Measurements from ENCODE around the gene GCFC2.

GCFC2 gene

GRCh38 chr2:75655861-75656260 is 54.9 kb downstream of the GCFC2 start:
- Histone ChIP-seq H3K9ac (ENCODE audit: low read depth in 1 of 2, low read length in 2 of 2) (no peak overlapping the region), H3K4me1 (ENCODE audit: control insufficient read depth in 2 of 2, insufficient read depth in 2 of 2, low read length in 2 of 2) (no peaks in the 10 kb centered on the region), H3K27ac (ENCODE audit: low read depth in 2 of 2, low read length in 2 of 2) (no peak overlapping the region), H3K36me3 (ENCODE audit: control insufficient read depth in 2 of 2, insufficient read depth in 2 of 2, low read length in 2 of 2) (peaks cover 55 to 56% of the 10 kb centered on the region in 2 donors), H3K4me3 (ENCODE audit: low read length in 2 of 2) (no peak overlapping the region), H3K27me3 (ENCODE audit: control insufficient read depth in 2 of 2, insufficient read depth in 2 of 2, low read length in 2 of 2) (no peaks in the 10 kb centered on the region), H3K9me3 (ENCODE audit: control insufficient read depth in 2 of 2, low read length in 2 of 2) (no peaks in the 10 kb centered on the region)

- H3K9me3 ChIP-seq (ENCODE audit: control insufficient read depth in 2 of 2, low read length in 2 of 2) = no peaks in the 10 kb centered on the region
- H3K4me1 ChIP-seq (ENCODE audit: control insufficient read depth in 2 of 2, insufficient read depth in 2 of 2, low read length in 2 of 2) = no peaks in the 10 kb centered on the region
- H3K27ac ChIP-seq (ENCODE audit: low read depth in 2 of 2, low read length in 2 of 2) = no peak overlapping the region
- no peaks in the 10 kb centered on the region for H3K27me3 ChIP-seq (ENCODE audit: control insufficient read depth in 2 of 2, insufficient read depth in 2 of 2, low read length in 2 of 2)
- no peak overlapping the region for H3K9ac ChIP-seq (ENCODE audit: low read depth in 1 of 2, low read length in 2 of 2)
- H3K36me3 ChIP-seq (ENCODE audit: control insufficient read depth in 2 of 2, insufficient read depth in 2 of 2, low read length in 2 of 2) = peaks cover 51 to 54% of the 10 kb centered on the region in 2 donors
- H3K4me3 ChIP-seq (ENCODE audit: low read length in 2 of 2) = no peak overlapping the region
Measured at GRCh38 chr2:75654012-75654411, 56.7 kb downstream of the GCFC2 start.

- Histone ChIP-seq H3K36me3 (ENCODE audit: control insufficient read depth in 2 of 2, insufficient read depth in 2 of 2, low read length in 2 of 2) (peaks cover 8 to 10% of the 10 kb centered on the region in 2 donors), H3K9me3 (ENCODE audit: control insufficient read depth in 2 of 2, low read length in 2 of 2) (no peaks in the 10 kb centered on the region), H3K4me3 (ENCODE audit: low read length in 2 of 2) (peak overlapping the region; percentile 89 to 95), H3K9ac (ENCODE audit: low read depth in 1 of 2, low read length in 2 of 2) (no peak overlapping the region), H3K4me1 (ENCODE audit: control insufficient read depth in 2 of 2, insufficient read depth in 2 of 2, low read length in 2 of 2) (peaks cover 3 to 7% of the 10 kb centered on the region in 2 donors), H3K27me3 (ENCODE audit: control insufficient read depth in 2 of 2, insufficient read depth in 2 of 2, low read length in 2 of 2) (no peaks in the 10 kb centered on the region), H3K27ac (ENCODE audit: low read depth in 2 of 2, low read length in 2 of 2) (no peak overlapping the region)
Measured at GRCh38 chr2:75647771-75648170, 62.9 kb downstream of the GCFC2 start.

DNA sequence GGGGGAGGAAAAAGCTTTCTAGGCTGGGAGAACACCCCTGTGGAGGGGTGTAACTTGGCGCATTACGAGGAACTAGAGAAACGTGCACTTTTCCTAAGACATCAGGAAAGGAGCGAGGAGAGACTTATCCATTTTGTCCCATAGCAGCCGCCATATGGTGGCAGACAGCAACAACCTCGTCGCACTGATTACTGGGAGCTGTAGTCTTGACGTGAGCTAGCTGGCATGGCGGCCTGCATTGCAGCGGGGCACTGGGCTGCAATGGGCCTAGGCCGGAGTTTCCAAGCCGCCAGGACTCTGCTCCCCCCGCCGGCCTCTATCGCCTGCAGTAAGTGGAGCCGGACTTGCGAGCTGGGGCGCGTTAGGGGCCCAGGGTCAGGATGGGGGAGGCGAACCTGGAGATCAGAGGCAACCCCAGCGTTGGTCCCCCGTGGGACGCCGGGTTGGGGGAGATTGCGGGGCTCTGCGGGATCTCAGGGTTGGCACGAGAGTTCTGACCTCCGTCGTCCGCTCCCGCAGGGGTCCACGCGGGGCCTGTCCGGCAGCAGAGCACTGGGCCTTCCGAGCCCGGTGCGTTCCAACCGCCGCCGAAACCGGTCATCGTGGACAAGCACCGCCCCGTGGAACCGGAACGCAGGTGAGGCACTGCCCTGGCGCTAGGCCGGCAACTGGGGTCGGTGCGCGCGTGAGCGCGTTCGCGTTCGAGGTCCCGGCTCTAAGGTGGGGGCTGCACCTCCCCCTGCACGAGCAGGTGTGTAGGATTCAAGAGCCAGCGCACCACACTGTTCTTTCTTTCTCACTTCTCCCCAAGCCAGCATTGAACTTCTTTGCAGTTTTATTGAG is 63.9 kb downstream of the GCFC2 start, which contains the start of gene MRPL19:
Gene MRPL19 (plus strand): TSS at position 201 of the 843 bp plus-strand sequence. CDS start 25 bp downstream, at position 226.
- Histone ChIP-seq H3K27ac (ENCODE audit: low read depth in 2 of 2, low read length in 2 of 2) (peak within 1 kb of the TSS; percentile 36 to 68), H3K9me3 (ENCODE audit: control insufficient read depth in 2 of 2, low read length in 2 of 2) (no peaks in the 10 kb centered on the region), H3K4me3 (ENCODE audit: low read length in 2 of 2) (peak within 1 kb of the TSS; percentile 89 to 95), H3K4me1 (ENCODE audit: control insufficient read depth in 2 of 2, insufficient read depth in 2 of 2, low read length in 2 of 2) (peaks cover 3 to 7% of the 10 kb centered on the region in 2 donors), H3K27me3 (ENCODE audit: control insufficient read depth in 2 of 2, insufficient read depth in 2 of 2, low read length in 2 of 2) (no peaks in the 10 kb centered on the region), H3K36me3 (ENCODE audit: control insufficient read depth in 2 of 2, insufficient read depth in 2 of 2, low read length in 2 of 2) (peaks cover 6 to 7% of the 10 kb centered on the region in 2 donors), H3K9ac (ENCODE audit: low read depth in 1 of 2, low read length in 2 of 2) (peak within 1 kb of the TSS; percentile 78 to 86)

- Histone ChIP-seq H3K9me3 (ENCODE audit: control insufficient read depth in 2 of 2, low read length in 2 of 2) (no peaks in the 10 kb centered on the region), H3K27ac (ENCODE audit: low read depth in 2 of 2, low read length in 2 of 2) (peak overlapping the region in 1 of 2 donors; percentile 68), H3K9ac (ENCODE audit: low read depth in 1 of 2, low read length in 2 of 2) (peak overlapping the region in 1 of 2 donors; percentile 86), H3K27me3 (ENCODE audit: control insufficient read depth in 2 of 2, insufficient read depth in 2 of 2, low read length in 2 of 2) (no peaks in the 10 kb centered on the region), H3K4me1 (ENCODE audit: control insufficient read depth in 2 of 2, insufficient read depth in 2 of 2, low read length in 2 of 2) (peaks cover 3 to 7% of the 10 kb centered on the region in 2 donors), H3K36me3 (ENCODE audit: control insufficient read depth in 2 of 2, insufficient read depth in 2 of 2, low read length in 2 of 2) (peaks cover 3 to 7% of the 10 kb centered on the region in 2 donors), H3K4me3 (ENCODE audit: low read length in 2 of 2) (peak overlapping the region; percentile 89 to 95)
Measured at GRCh38 chr2:75646090-75646582, 64.6 kb downstream of the GCFC2 start.

DNA sequence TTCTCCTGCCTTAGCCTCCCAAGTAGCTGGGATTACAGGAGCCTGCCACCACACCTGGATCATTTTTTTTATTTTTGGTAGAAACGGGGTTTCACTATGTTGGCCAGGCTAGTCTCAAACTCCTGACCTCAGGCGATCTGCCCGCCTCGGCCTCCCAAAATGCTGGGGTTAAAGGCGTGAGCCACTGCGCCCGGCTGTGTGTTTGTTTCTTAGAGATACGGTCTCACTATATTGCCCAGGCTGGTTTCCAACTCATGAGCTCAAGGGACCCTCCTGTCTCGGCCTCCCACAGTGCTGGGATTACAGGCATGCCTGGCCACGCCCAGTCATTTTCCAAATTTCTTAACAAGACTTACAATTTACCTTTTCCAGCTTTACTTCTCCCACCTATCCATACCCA is 65.1 kb downstream of the GCFC2 start:
- Histone ChIP-seq H3K9ac (ENCODE audit: low read depth in 1 of 2, low read length in 2 of 2) (no peak overlapping the region), H3K4me1 (ENCODE audit: control insufficient read depth in 2 of 2, insufficient read depth in 2 of 2, low read length in 2 of 2) (peaks cover 3 to 7% of the 10 kb centered on the region in 2 donors), H3K27ac (ENCODE audit: low read depth in 2 of 2, low read length in 2 of 2) (no peak overlapping the region), H3K27me3 (ENCODE audit: control insufficient read depth in 2 of 2, insufficient read depth in 2 of 2, low read length in 2 of 2) (no peaks in the 10 kb centered on the region), H3K9me3 (ENCODE audit: control insufficient read depth in 2 of 2, low read length in 2 of 2) (no peaks in the 10 kb centered on the region), H3K36me3 (ENCODE audit: control insufficient read depth in 2 of 2, insufficient read depth in 2 of 2, low read length in 2 of 2) (peaks cover 0 to 3% of the 10 kb centered on the region in 2 donors), H3K4me3 (ENCODE audit: low read length in 2 of 2) (no peak overlapping the region)

- no peaks in the 10 kb centered on the region for H3K36me3 ChIP-seq (ENCODE audit: control insufficient read depth in 2 of 2, insufficient read depth in 2 of 2, low read length in 2 of 2)
- peaks cover 3 to 7% of the 10 kb centered on the region in 2 donors for H3K4me1 ChIP-seq (ENCODE audit: control insufficient read depth in 2 of 2, insufficient read depth in 2 of 2, low read length in 2 of 2)
- no peaks in the 10 kb centered on the region for H3K27me3 ChIP-seq (ENCODE audit: control insufficient read depth in 2 of 2, insufficient read depth in 2 of 2, low read length in 2 of 2)
- no peak overlapping the region for H3K27ac ChIP-seq (ENCODE audit: low read depth in 2 of 2, low read length in 2 of 2)
- H3K9me3 ChIP-seq (ENCODE audit: control insufficient read depth in 2 of 2, low read length in 2 of 2) = no peaks in the 10 kb centered on the region
- no peak overlapping the region for H3K4me3 ChIP-seq (ENCODE audit: low read length in 2 of 2)
- H3K9ac ChIP-seq (ENCODE audit: low read depth in 1 of 2, low read length in 2 of 2) = no peak overlapping the region
Measured at GRCh38 chr2:75643980-75644379, 66.7 kb downstream of the GCFC2 start.

DNA sequence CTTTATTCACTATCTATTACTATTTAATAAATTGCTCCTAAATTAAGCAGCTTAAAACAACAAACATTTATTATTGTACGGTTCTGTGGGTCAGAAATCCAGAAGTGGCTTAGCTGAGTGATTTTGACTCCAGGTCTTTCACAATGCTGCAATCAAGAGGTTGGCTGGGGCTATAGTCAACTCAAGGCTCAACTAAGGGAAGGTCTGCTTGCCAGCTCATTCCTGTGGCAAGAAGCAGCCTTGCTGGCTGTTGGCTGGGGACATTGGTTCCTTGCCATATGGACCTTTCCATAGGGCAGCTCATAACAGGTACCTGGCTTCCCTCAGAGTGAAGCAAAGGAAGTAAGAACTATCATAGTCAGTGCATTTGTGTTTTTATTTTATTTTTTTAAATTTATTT is 69.1 kb downstream of the GCFC2 start:
- Histone ChIP-seq H3K27ac (ENCODE audit: low read depth in 2 of 2, low read length in 2 of 2) (no peak overlapping the region), H3K36me3 (ENCODE audit: control insufficient read depth in 2 of 2, insufficient read depth in 2 of 2, low read length in 2 of 2) (no peaks in the 10 kb centered on the region), H3K9ac (ENCODE audit: low read depth in 1 of 2, low read length in 2 of 2) (no peak overlapping the region), H3K9me3 (ENCODE audit: control insufficient read depth in 2 of 2, low read length in 2 of 2) (no peaks in the 10 kb centered on the region), H3K27me3 (ENCODE audit: control insufficient read depth in 2 of 2, insufficient read depth in 2 of 2, low read length in 2 of 2) (peaks cover 0 to 5% of the 10 kb centered on the region in 2 donors), H3K4me1 (ENCODE audit: control insufficient read depth in 2 of 2, insufficient read depth in 2 of 2, low read length in 2 of 2) (peaks cover 0 to 4% of the 10 kb centered on the region in 2 donors), H3K4me3 (ENCODE audit: low read length in 2 of 2) (no peak overlapping the region)

GRCh38 chr2:75640621-75641121 is 70.0 kb downstream of the GCFC2 start:
- Histone ChIP-seq H3K36me3 (ENCODE audit: control insufficient read depth in 2 of 2, insufficient read depth in 2 of 2, low read length in 2 of 2) (no peaks in the 10 kb centered on the region), H3K9ac (ENCODE audit: low read depth in 1 of 2, low read length in 2 of 2) (no peak overlapping the region), H3K4me3 (ENCODE audit: low read length in 2 of 2) (no peak overlapping the region), H3K27ac (ENCODE audit: low read depth in 2 of 2, low read length in 2 of 2) (no peak overlapping the region), H3K9me3 (ENCODE audit: control insufficient read depth in 2 of 2, low read length in 2 of 2) (no peaks in the 10 kb centered on the region), H3K4me1 (ENCODE audit: control insufficient read depth in 2 of 2, insufficient read depth in 2 of 2, low read length in 2 of 2) (no peaks in the 10 kb centered on the region), H3K27me3 (ENCODE audit: control insufficient read depth in 2 of 2, insufficient read depth in 2 of 2, low read length in 2 of 2) (peaks cover 0 to 5% of the 10 kb centered on the region in 2 donors)

DNA sequence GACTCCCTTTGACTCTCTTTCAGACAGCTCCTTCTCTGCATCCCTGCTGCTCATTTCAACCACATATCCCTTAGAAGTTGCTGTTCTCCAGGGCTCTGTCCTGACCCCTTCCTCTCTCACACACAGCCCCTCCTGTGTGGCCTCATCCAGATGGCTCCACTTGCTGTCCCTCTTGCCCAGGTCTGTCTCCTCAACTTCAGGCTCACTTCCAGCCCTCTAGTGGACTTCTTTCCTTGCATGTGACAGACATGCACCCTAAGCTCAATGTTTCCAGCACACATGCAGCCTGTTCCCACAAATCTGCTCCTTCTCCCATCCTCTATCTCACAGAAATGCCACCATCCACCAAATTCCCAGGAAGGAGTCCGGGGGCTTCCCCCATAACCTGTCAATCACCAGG is 73.1 kb downstream of the GCFC2 start:
- Histone ChIP-seq H3K9ac (ENCODE audit: low read depth in 1 of 2, low read length in 2 of 2) (no peak overlapping the region), H3K36me3 (ENCODE audit: control insufficient read depth in 2 of 2, insufficient read depth in 2 of 2, low read length in 2 of 2) (no peaks in the 10 kb centered on the region), H3K27me3 (ENCODE audit: control insufficient read depth in 2 of 2, insufficient read depth in 2 of 2, low read length in 2 of 2) (peaks cover 0 to 5% of the 10 kb centered on the region in 2 donors), H3K4me3 (ENCODE audit: low read length in 2 of 2) (no peak overlapping the region), H3K27ac (ENCODE audit: low read depth in 2 of 2, low read length in 2 of 2) (no peak overlapping the region), H3K4me1 (ENCODE audit: control insufficient read depth in 2 of 2, insufficient read depth in 2 of 2, low read length in 2 of 2) (no peaks in the 10 kb centered on the region), H3K9me3 (ENCODE audit: control insufficient read depth in 2 of 2, low read length in 2 of 2) (no peaks in the 10 kb centered on the region)

Measured in mucosa of rectum (tissue), 2 donors.